Measurements from ENCODE around the gene HDAC5.

HDAC5 gene

DNA sequence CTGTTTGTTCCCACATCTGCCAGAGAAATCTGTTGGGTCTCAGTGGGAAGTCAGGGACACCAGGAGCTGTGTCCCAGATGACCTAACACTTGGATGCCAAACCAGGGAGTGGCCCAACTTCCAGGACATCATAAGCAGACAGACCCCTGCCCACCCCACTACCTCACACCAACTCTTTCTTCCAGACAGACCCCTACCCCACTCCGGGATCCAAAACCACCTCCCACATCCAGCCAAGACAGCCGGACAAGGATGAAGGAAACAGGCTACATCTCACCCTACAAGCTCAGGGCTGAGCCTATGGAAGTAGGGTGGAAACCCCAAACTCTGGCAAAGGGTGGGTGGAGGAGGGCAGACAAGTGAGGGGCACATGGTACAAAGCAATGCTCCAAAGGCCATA lies 3.6 kb downstream of the HDAC5 start:
- no peak overlapping the region for H3K27ac ChIP-seq (ENCODE audit: low read depth in 2 of 2, low read length in 2 of 2)
- no peak overlapping the region for H3K9ac ChIP-seq (ENCODE audit: low read depth in 1 of 2, low read length in 2 of 2)
- H3K4me3 ChIP-seq (ENCODE audit: low read length in 2 of 2), result no peak overlapping the region
- peaks cover 16 to 22% of the 10 kb centered on the region in 2 donors for H3K4me1 ChIP-seq (ENCODE audit: control insufficient read depth in 2 of 2, insufficient read depth in 2 of 2, low read length in 2 of 2)
- H3K27me3 ChIP-seq (ENCODE audit: control insufficient read depth in 2 of 2, insufficient read depth in 2 of 2, low read length in 2 of 2), result no peaks in the 10 kb centered on the region
- no peaks in the 10 kb centered on the region for H3K9me3 ChIP-seq (ENCODE audit: control insufficient read depth in 2 of 2, low read length in 2 of 2)
- peaks cover 0 to 10% of the 10 kb centered on the region in 2 donors for H3K36me3 ChIP-seq (ENCODE audit: control insufficient read depth in 2 of 2, insufficient read depth in 2 of 2, low read length in 2 of 2)

GRCh38 chr17:44119062-44119461 lies 4.4 kb downstream of the HDAC5 start:
- no peak overlapping the region for H3K27ac ChIP-seq (ENCODE audit: low read depth in 2 of 2, low read length in 2 of 2)

DNA sequence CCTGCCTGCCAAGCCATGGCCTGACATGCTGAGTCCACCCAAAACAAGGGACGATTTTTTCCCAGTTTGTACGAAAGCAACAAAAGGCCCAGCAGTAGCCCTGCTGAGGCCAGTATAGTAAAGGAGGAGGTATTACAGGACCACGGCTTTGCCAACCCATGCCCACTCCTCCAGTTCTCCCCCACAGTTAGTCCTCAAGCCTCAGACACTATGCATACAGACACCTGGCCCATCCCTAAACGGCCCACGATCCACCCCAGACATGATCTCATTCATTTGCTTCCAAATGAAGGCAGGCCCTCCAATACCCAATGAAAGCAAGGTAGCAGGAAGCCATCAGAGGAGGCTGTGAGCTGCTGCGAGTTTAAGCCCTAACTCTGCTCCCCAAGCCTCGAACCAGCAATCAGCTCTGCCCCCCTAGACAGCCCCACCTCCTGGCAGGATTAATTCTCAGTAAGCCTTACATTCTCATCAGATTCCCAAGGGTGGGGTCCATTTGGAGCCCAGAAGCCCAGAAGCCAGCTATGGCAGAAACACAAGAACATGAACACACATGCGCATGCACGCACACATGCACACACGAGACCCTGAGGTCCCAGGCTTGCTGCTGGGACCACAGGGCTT lies 4.9 kb downstream of the HDAC5 start:
- Histone ChIP-seq H3K36me3 (ENCODE audit: control insufficient read depth in 2 of 2, insufficient read depth in 2 of 2, low read length in 2 of 2) (peaks cover 0 to 10% of the 10 kb centered on the region in 2 donors), H3K27me3 (ENCODE audit: control insufficient read depth in 2 of 2, insufficient read depth in 2 of 2, low read length in 2 of 2) (no peaks in the 10 kb centered on the region), H3K9me3 (ENCODE audit: control insufficient read depth in 2 of 2, low read length in 2 of 2) (no peaks in the 10 kb centered on the region), H3K9ac (ENCODE audit: low read depth in 1 of 2, low read length in 2 of 2) (no peak overlapping the region), H3K27ac (ENCODE audit: low read depth in 2 of 2, low read length in 2 of 2) (no peak overlapping the region), H3K4me3 (ENCODE audit: low read length in 2 of 2) (no peak overlapping the region), H3K4me1 (ENCODE audit: control insufficient read depth in 2 of 2, insufficient read depth in 2 of 2, low read length in 2 of 2) (peaks cover 11 to 15% of the 10 kb centered on the region in 2 donors)

More at GRCh38 chr17:44119062-44119461, 4.4 kb downstream of the HDAC5 start:
- peaks cover 13 to 18% of the 10 kb centered on the region in 2 donors for H3K4me1 ChIP-seq (ENCODE audit: control insufficient read depth in 2 of 2, insufficient read depth in 2 of 2, low read length in 2 of 2)
- no peak overlapping the region for H3K9ac ChIP-seq (ENCODE audit: low read depth in 1 of 2, low read length in 2 of 2)
- H3K4me3 ChIP-seq (ENCODE audit: low read length in 2 of 2), result no peak overlapping the region
- no peaks in the 10 kb centered on the region for H3K27me3 ChIP-seq (ENCODE audit: control insufficient read depth in 2 of 2, insufficient read depth in 2 of 2, low read length in 2 of 2)
- no peaks in the 10 kb centered on the region for H3K9me3 ChIP-seq (ENCODE audit: control insufficient read depth in 2 of 2, low read length in 2 of 2)
- peaks cover 0 to 10% of the 10 kb centered on the region in 2 donors for H3K36me3 ChIP-seq (ENCODE audit: control insufficient read depth in 2 of 2, insufficient read depth in 2 of 2, low read length in 2 of 2)

DNA sequence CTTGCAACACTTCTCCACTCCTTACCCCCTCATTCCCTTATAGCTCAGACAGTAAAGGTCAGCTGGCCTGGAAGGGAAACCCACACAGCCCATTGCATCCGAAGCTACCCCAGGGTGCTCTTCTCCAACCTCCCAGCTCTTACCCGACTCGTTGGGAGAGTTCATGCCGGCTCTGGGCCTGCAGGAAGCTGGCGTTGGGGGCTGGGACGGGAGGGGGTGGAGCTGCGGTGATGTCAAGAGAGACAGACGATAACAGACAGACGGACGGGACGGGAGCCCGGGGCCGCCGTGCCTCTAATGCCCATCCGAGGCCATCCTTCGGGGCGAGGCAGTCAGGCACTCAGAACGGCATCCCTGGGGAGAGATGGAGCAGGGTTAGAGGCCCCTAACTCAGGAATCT lies 6.1 kb downstream of the HDAC5 start:
- peaks cover 5 to 10% of the 10 kb centered on the region in 2 donors for H3K4me1 ChIP-seq (ENCODE audit: control insufficient read depth in 2 of 2, insufficient read depth in 2 of 2, low read length in 2 of 2)
- H3K36me3 ChIP-seq (ENCODE audit: control insufficient read depth in 2 of 2, insufficient read depth in 2 of 2, low read length in 2 of 2), result peaks cover 0 to 10% of the 10 kb centered on the region in 2 donors
- no peaks in the 10 kb centered on the region for H3K27me3 ChIP-seq (ENCODE audit: control insufficient read depth in 2 of 2, insufficient read depth in 2 of 2, low read length in 2 of 2)
- H3K27ac ChIP-seq (ENCODE audit: low read depth in 2 of 2, low read length in 2 of 2), result no peak overlapping the region
- H3K9ac ChIP-seq (ENCODE audit: low read depth in 1 of 2, low read length in 2 of 2), result no peak overlapping the region
- no peak overlapping the region for H3K4me3 ChIP-seq (ENCODE audit: low read length in 2 of 2)
- H3K9me3 ChIP-seq (ENCODE audit: control insufficient read depth in 2 of 2, low read length in 2 of 2), result no peaks in the 10 kb centered on the region

GRCh38 chr17:44115585-44116415 lies 7.6 kb downstream of the HDAC5 start:
- H3K9ac ChIP-seq (ENCODE audit: low read depth in 1 of 2, low read length in 2 of 2), result no peak overlapping the region

DNA sequence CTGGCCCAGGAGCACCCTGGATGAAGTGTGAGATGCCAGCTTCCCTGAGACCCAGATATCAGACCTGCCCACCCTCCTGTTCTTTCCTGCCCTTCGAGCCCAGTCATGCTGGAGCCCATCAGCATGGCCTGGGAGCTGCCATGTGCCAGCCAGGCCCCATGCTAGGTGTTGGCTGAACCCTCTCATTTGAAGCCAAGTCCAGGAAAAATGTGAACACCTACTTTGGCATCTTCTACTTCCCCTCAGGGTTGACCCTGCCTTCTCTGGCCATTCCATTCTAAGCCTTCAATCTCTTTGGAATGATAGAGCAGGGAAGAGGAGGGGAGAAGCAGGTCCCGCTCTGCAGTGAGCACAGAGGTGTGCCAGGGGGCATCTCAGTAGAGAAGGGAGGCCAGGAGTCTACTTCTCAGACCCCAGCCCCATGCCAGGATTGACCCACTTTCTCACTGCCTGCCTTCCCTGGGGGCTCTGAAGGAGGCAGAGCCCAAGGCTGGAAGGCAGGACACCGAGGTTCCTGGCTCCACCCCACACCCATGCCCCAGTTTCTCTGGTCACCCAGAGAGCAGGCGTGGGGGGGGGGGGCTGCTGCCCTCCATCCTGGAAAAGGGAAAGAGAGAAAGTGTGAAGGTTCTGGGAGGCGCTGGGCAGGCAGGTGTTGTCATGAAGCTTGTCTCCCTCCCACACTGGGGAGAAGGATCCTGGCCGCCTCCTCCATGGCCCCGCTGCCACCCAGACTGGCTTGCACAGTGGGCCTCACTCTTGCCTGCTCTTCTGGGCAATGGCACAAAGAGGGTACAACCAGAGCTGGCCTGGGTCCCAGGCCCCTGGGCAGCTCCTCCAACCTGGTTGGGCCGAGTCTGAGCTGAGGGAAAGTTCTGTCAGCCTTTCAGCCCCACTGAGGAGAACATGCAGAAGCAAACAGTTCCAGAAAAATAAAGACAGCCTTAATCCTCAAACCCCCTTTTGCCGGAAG lies 9.3 kb downstream of the HDAC5 start:
- no peak overlapping the region for H3K4me3 ChIP-seq (ENCODE audit: low read length in 2 of 2)
- H3K27me3 ChIP-seq (ENCODE audit: control insufficient read depth in 2 of 2, insufficient read depth in 2 of 2, low read length in 2 of 2), result no peaks in the 10 kb centered on the region
- H3K27ac ChIP-seq (ENCODE audit: low read depth in 2 of 2, low read length in 2 of 2), result no peak overlapping the region
- H3K36me3 ChIP-seq (ENCODE audit: control insufficient read depth in 2 of 2, insufficient read depth in 2 of 2, low read length in 2 of 2), result peaks cover 0 to 10% of the 10 kb centered on the region in 2 donors
- H3K4me1 ChIP-seq (ENCODE audit: control insufficient read depth in 2 of 2, insufficient read depth in 2 of 2, low read length in 2 of 2), result peaks cover 22 to 26% of the 10 kb centered on the region in 2 donors
- no peak overlapping the region for H3K9ac ChIP-seq (ENCODE audit: low read depth in 1 of 2, low read length in 2 of 2)
- no peaks in the 10 kb centered on the region for H3K9me3 ChIP-seq (ENCODE audit: control insufficient read depth in 2 of 2, low read length in 2 of 2)

More at GRCh38 chr17:44115585-44116415, 7.6 kb downstream of the HDAC5 start:
- Histone ChIP-seq H3K4me3 (ENCODE audit: low read length in 2 of 2) (no peak overlapping the region), H3K27me3 (ENCODE audit: control insufficient read depth in 2 of 2, insufficient read depth in 2 of 2, low read length in 2 of 2) (no peaks in the 10 kb centered on the region), H3K4me1 (ENCODE audit: control insufficient read depth in 2 of 2, insufficient read depth in 2 of 2, low read length in 2 of 2) (peaks cover 9 to 12% of the 10 kb centered on the region in 2 donors), H3K9me3 (ENCODE audit: control insufficient read depth in 2 of 2, low read length in 2 of 2) (no peaks in the 10 kb centered on the region), H3K27ac (ENCODE audit: low read depth in 2 of 2, low read length in 2 of 2) (no peak overlapping the region), H3K36me3 (ENCODE audit: control insufficient read depth in 2 of 2, insufficient read depth in 2 of 2, low read length in 2 of 2) (peaks cover 0 to 10% of the 10 kb centered on the region in 2 donors)

- Histone ChIP-seq H3K9ac (ENCODE audit: low read depth in 1 of 2, low read length in 2 of 2) (no peak overlapping the region), H3K27me3 (ENCODE audit: control insufficient read depth in 2 of 2, insufficient read depth in 2 of 2, low read length in 2 of 2) (no peaks in the 10 kb centered on the region), H3K4me1 (ENCODE audit: control insufficient read depth in 2 of 2, insufficient read depth in 2 of 2, low read length in 2 of 2) (peaks cover 25 to 30% of the 10 kb centered on the region in 2 donors), H3K36me3 (ENCODE audit: control insufficient read depth in 2 of 2, insufficient read depth in 2 of 2, low read length in 2 of 2) (peaks cover 0 to 10% of the 10 kb centered on the region in 2 donors), H3K4me3 (ENCODE audit: low read length in 2 of 2) (no peak overlapping the region), H3K9me3 (ENCODE audit: control insufficient read depth in 2 of 2, low read length in 2 of 2) (no peaks in the 10 kb centered on the region), H3K27ac (ENCODE audit: low read depth in 2 of 2, low read length in 2 of 2) (no peak overlapping the region)
These were observed 10.1 kb downstream of the HDAC5 start for GRCh38 chr17:44113382-44113781.

GRCh38 chr17:44112284-44113280 lies 10.9 kb downstream of the HDAC5 start:
- H3K36me3 ChIP-seq (ENCODE audit: control insufficient read depth in 2 of 2, insufficient read depth in 2 of 2, low read length in 2 of 2), result peaks cover 0 to 12% of the 10 kb centered on the region in 2 donors
- no peaks in the 10 kb centered on the region for H3K9me3 ChIP-seq (ENCODE audit: control insufficient read depth in 2 of 2, low read length in 2 of 2)
- no peak overlapping the region for H3K4me3 ChIP-seq (ENCODE audit: low read length in 2 of 2)
- H3K27me3 ChIP-seq (ENCODE audit: control insufficient read depth in 2 of 2, insufficient read depth in 2 of 2, low read length in 2 of 2), result no peaks in the 10 kb centered on the region
- H3K27ac ChIP-seq (ENCODE audit: low read depth in 2 of 2, low read length in 2 of 2), result no peak overlapping the region
- peaks cover 29 to 38% of the 10 kb centered on the region in 2 donors for H3K4me1 ChIP-seq (ENCODE audit: control insufficient read depth in 2 of 2, insufficient read depth in 2 of 2, low read length in 2 of 2)
- H3K9ac ChIP-seq (ENCODE audit: low read depth in 1 of 2, low read length in 2 of 2), result no peak overlapping the region

GRCh38 chr17:44111777-44112176 lies 11.7 kb downstream of the HDAC5 start:
- Histone ChIP-seq H3K4me3 (ENCODE audit: low read length in 2 of 2) (no peak overlapping the region), H3K36me3 (ENCODE audit: control insufficient read depth in 2 of 2, insufficient read depth in 2 of 2, low read length in 2 of 2) (peaks cover 0 to 12% of the 10 kb centered on the region in 2 donors), H3K27ac (ENCODE audit: low read depth in 2 of 2, low read length in 2 of 2) (peak overlapping the region; percentile 51 to 75), H3K27me3 (ENCODE audit: control insufficient read depth in 2 of 2, insufficient read depth in 2 of 2, low read length in 2 of 2) (no peaks in the 10 kb centered on the region), H3K9ac (ENCODE audit: low read depth in 1 of 2, low read length in 2 of 2) (peak overlapping the region in 1 of 2 donors; percentile 8), H3K9me3 (ENCODE audit: control insufficient read depth in 2 of 2, low read length in 2 of 2) (no peaks in the 10 kb centered on the region), H3K4me1 (ENCODE audit: control insufficient read depth in 2 of 2, insufficient read depth in 2 of 2, low read length in 2 of 2) (peaks cover 29 to 39% of the 10 kb centered on the region in 2 donors)
